HCT116 (cell line): ENCODE measurements around the gene CCK.

Source experiments
- POLR2A ChIP-seq: IDR thresholded peaks from 2 replicates; pipeline ENCODE4 v1.7.0; 2011; ENCODE audit warnings: borderline replicate concordance; ENCODE audit not compliant: insufficient read depth, insufficient read length; ENCODE audit errors: extremely low read depth
- POLR2AphosphoS5 ChIP-seq: IDR thresholded peaks from 2 replicates; pipeline ENCODE4 v1.6.1; 2011; ENCODE audit warnings: mild to moderate bottlenecking, low read depth, low read length, moderate library complexity
- SP1 ChIP-seq: IDR thresholded peaks from 2 replicates; pipeline ENCODE4 v1.6.1; 2012; ENCODE audit warnings: low read depth

GRCh38 chr3:42277676-42278075 is 11.7 kb upstream of the CCK start:
- TF ChIP-seq SP1 = no peak
- TF ChIP-seq POLR2A = no peak
- no peak for TF ChIP-seq POLR2AphosphoS5
